LNCaP clone FGC (cell line): Measurements from ENCODE around the gene DENND10.

Experiments used
- DNase-seq: peaks from one replicate; pipeline ENCODE4 v3.0.0-alpha.2; 2011; ENCODE audit warnings: low read depth
- H3K4me3 ChIP-seq: 2 replicates; pipeline ENCODE4 v1.5.1; 2011; ENCODE audit warnings: mild to moderate bottlenecking, low read depth, low read length, control low read depth
- CTCF ChIP-seq: IDR thresholded peaks from 2 replicates; pipeline ENCODE4 v1.5.1; 2012; ENCODE audit warnings: mild to moderate bottlenecking; ENCODE audit not compliant: control insufficient read depth, insufficient read depth; ENCODE audit errors: extremely low read depth

Gene DENND10

DNA sequence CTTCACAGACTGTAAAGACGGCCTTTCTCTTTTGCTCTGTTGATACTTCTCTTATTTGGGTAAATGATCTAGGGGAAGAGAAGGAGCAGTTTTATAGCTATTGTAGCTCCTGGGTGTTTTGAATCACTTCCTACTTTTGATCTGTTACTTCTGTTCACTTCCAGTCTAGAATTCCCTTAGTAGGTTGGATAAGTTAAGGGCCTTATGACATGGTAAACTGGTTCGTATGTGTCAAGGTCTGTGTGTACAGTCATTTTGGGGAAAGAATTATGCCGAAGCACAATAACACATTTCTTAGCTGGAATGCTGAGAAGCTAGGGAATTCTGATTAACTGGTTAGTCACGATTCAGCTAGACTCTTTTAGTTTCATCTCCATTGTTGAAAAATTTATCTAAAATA, 8.1 kb downstream of the DENND10 start:
- DNase-seq: no peak
- TF ChIP-seq CTCF: no peak
- H3K4me3 ChIP-seq: no peak overlapping the region

DNA sequence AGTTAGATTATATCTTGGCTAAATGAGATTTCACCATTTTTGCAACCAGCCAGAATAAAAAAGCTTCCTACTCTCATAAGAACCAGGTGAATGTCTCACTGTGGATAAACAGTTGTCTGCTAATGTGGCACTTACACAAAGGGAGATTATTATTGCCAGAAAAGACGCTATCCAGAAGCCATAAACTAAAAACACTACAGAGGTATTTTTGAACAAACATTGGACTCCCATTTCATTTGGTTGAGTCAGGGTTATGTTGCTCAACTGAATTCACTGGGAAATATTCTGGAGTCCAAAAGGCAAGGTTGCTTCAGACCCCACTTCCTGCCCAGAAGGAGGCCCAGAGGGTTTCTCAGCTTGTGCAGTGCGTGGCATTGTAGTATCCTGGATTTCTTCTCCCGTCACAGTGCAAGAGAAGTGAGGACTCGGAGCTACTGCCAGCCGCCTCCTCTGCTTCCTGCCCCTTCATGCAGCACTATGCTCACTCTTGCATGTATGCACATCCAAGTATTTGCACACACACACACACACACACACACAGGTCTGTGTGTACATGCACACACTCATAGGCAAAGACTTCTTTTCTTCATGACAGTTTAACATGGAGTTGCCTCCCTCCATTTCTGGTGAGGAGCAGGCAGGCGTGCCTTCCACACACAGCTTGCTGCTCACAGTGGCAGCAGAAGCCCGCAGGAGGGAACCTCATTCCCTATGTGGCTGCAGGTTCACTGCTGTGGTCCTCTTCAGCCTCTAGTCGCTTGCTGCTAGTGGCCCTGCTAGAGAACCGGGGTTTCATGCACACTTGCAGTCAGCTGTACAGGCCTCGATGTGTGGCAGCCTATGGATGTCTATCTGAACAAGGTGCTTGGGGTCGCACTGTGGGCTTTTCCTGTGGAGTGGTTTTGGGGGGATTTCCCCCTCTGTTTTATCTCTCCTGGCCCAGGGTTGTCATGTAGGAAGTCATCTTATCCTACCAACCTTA, 10.1 kb downstream of the DENND10 start:
- DNase-seq: no peak
- no peak overlapping the region for H3K4me3 ChIP-seq
- TF ChIP-seq CTCF: no peak

DNA sequence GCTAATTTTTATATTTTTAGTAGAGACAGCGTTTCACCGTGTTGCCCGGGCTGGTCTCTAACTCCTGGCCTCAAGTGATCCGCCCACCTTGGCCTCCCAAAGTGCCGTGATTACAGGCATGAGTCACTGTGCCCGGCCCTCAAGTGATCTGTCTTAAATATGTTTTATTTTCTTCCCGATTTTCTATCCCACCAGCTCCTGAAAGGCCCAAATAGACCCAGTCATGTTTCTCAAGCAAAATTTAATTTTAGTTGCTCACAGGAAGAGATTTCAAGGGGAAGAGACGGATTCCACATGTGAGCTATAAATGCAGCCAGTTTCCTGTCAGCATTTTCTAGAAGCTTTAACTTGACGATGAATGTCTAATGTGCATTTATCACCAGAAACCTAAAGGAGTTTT, 12.0 kb downstream of the DENND10 start:
- TF ChIP-seq CTCF: no peak
- DNase-seq: no peak
- H3K4me3 ChIP-seq: no peak overlapping the region

- TF ChIP-seq CTCF: no peak
- H3K4me3 ChIP-seq: no peak overlapping the region
- no peak for DNase-seq
These were observed 12.5 kb downstream of the DENND10 start for GRCh38 chr10:119116326-119116951.

DNA sequence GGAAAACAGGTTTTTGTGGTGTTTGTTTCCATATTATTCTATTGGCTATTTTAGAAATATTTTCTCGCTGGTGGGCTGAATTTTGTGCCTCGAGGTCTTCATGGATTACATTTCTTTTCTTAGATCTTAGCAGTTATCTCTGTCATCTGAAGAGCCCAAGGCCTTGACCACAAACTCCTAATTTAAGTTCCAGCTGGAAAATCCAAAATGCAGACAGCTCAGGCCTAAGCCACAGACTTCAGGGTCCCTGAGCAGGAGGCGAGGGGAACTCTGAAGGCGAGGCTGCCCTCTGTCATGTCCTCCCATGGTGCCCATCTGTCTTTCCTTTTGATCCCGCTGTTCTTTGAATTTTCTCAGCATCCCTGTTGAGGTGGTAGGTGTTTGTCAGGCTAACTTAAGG, 14.3 kb downstream of the DENND10 start:
- H3K4me3 ChIP-seq: no peak overlapping the region
- no peak for TF ChIP-seq CTCF

GRCh38 chr10:119119400-119119799, 15.5 kb downstream of the DENND10 start:
- no peak for DNase-seq
- H3K4me3 ChIP-seq: no peak overlapping the region
- no peak for TF ChIP-seq CTCF

More for the DNA sequence above, 14.3 kb downstream of the DENND10 start:
- DNase-seq: no peak
